Right ventricle myocardium superior (tissue), 1 donor: Measurements from ENCODE around the gene TRPV6. TPM values are rescaled to one million over a fixed set of nuclear protein-coding genes. Genes with fewer than 3 reads are reported as not detected.

Experiments
- ATAC-seq: fragments of 200-7000 bp; cut with Tn5 transposase; one replicate; pipeline ENCODE4 v1.9.1; 2020; ENCODE audit warnings: mild to moderate bottlenecking; ENCODE audit not compliant: poor library complexity
- DNase-seq: peaks from one replicate; pipeline ENCODE4 v3.0.0-alpha.2; 2020
- intact Hi-C: fragments of 100-400 bp; cut with DNase I; formaldehyde crosslinking; loops from one replicate; pipeline ENCODE4 v1.11.2; 2022
- total RNA-seq: library from RNA; stranded (reverse); fragmentation: NEBNext Ultra II Directional; extraction: Animal tissue kit (Norgen Biotek cat#: 25700); gene quantifications from one replicate; pipeline ENCODE4 v1.2.1, GENCODE V29; 2021
- donor health status: DM: no; HTN: yes; CAD: no; lungs with severe emphysema.

The TRPV6 gene
- total RNA-seq, 1 donor from 2014 or later, result not detected

DNA sequence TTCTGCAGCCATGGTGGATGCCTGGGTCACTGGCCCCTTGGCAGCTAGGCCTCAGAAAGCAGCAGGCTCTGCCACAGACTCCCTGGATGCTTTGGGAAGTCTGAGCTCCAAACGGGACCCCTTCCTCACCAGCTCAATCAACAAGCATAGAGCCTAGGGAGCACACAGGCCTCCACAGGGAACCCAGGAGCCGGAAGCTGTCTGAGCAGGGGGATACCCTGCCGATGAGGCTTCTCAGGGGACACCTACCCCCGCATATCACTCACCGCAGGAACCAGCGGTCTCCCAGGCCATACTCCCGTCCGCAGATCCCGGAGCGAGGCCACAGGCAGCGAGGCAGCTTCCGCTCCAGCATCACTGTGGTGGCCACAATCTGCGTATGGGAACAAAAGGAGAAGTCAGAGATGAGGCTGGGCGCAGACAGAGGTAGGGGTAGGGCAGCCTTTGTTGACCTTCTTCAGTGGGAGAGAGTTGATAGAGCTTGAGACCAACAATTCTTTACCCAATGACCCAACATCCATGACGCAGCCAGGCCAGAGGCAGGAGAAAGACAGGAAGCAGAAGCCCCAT lies 13.4 kb downstream of the TRPV6 start:
- DNase-seq (no peak), ATAC-seq (no peak)
- intact Hi-C loops, result no loop called here

DNA sequence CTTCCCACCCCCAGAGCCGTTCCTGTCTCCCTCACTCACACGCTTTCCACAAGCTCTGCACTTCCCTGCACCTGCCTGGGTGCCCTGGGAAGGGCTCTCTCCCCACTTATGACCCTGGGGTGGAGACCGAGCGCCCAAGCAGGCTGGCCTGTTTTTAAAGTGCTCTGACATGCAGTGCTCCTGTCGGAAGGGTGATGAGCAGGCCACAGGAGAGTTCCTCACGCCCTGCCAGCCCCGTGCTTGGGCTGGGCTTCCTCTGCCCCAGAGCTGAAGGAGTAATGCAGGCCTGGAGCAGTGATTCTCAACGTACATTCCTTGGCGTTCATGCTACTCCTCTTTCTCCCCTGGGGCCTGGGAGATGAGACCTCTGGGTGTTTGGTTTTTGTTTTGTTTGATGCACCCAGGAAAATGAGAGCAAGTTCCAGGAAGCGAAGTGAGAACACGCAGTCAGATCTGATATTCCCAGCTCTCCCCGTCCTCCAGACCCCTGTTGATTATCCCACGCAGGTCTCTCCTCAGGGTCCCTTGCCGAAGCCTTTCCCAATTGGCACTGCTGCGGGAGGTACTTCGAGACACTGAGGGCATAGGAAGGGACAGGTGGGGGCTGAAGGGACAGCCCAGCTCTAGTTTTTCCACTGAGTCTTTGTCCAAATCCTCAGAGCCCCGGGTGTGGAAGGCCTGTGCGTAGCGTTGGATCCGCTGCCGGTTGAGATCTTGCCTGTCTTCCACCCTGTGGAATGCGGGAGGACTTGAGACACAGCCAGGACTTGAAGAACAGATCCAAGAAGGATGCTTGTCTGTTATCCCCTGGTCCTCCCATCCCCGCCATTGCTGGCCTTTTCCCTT lies 14.1 kb downstream of the TRPV6 start:
- ATAC-seq (no peak), DNase-seq (no peak)
- intact Hi-C loops, result no loop called here

DNA sequence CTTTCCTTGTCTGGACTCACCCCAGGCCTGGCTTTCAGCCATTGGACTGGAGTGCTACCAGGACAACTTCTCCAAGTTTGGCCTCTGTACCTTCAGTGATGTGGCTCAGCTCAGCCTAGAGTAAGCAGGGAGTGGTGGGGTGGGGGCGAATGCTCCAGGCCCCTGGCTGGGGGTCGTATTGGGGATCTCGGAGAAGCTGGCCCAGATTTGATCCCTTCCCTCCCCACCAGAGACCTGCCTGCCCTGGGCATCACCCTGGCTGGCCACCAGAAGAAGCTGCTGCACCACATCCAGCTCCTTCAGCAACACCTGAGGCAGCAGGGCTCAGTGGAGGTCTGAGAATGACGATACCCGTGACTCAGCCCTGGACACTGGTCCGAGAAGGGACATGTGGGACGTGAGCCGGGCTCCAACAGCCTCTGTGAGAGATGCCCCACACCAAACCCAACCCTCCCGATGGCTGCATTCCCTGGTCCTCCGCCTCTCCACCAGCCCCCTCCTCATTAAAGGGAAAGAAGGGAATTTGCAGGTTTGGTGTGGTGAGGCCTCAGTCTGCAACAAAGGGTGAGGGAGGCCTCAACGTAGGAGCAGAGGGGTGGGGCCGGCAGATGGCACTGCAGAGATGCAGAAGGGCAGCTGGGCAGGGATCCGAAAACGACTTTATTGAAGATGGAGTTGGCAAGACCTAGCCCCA lies 14.8 kb downstream of the TRPV6 start:
- intact Hi-C loops, result no loop called here
- DNase-seq, result no peak
- no peak for ATAC-seq

DNA sequence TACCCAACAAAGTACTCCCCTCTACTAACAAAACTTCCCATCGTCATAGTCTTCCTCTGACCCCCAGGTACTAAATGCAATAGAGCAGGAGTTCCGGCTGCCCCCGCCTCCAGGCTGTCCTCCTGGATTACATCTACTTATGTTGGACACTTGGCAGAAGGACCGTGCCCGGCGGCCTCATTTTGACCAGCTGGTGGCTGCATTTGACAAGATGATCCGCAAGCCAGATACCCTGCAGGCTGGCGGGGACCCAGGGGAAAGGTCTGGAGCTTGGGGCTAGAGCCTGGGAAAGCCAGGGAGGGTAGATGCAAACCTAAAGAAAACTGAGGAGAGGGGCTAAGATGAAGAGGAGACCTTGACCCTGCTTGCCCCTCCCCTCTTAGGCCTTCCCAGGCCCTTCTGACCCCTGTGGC lies 15.4 kb downstream of the TRPV6 start:
- intact Hi-C loops, result no loop called here
- DNase-seq (no peak), ATAC-seq (no peak)

DNA sequence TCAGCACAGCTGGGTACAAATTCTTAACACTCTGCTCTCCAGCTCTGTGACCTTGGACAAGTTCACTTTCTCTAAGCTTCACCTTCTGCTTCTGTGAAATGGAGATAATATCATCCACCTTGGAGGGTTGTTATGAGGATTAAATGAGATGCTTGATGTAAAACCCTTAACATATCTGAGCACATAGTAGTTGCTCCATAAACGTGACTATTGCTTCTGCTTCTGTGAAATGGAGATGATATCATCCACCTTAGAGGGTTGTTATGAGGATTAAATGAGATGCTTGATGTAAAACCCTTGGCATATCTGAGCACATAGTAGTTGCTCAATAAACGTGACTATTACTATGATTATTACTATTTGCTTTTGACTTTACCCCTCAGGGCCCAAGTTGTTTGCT lies 16.1 kb downstream of the TRPV6 start:
- intact Hi-C loops, result no loop called here
- DNase-seq (no peak), ATAC-seq (no peak)

DNA sequence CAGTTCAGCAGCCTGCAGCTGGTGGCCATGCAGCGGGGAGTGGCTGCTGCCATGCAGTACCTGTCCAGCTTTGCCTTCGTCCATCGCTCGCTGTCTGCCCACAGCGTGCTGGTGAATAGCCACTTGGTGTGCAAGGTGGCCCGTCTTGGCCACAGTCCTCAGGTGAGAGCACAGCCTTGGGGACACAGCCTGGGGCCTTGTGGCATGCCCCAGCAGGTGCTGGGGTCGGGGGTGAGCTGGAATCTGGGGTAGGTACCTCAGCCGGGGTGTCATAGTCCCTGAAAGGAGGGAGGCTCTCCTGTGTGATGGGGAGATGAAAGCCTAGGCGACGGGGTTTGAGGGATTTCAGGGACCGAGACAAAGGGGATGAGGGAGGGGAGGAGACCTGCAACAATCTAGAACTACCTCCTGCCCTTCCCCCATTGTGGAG lies 16.5 kb downstream of the TRPV6 start:
- no peak for ATAC-seq
- intact Hi-C loops, result no loop called here
- DNase-seq, result no peak

DNA sequence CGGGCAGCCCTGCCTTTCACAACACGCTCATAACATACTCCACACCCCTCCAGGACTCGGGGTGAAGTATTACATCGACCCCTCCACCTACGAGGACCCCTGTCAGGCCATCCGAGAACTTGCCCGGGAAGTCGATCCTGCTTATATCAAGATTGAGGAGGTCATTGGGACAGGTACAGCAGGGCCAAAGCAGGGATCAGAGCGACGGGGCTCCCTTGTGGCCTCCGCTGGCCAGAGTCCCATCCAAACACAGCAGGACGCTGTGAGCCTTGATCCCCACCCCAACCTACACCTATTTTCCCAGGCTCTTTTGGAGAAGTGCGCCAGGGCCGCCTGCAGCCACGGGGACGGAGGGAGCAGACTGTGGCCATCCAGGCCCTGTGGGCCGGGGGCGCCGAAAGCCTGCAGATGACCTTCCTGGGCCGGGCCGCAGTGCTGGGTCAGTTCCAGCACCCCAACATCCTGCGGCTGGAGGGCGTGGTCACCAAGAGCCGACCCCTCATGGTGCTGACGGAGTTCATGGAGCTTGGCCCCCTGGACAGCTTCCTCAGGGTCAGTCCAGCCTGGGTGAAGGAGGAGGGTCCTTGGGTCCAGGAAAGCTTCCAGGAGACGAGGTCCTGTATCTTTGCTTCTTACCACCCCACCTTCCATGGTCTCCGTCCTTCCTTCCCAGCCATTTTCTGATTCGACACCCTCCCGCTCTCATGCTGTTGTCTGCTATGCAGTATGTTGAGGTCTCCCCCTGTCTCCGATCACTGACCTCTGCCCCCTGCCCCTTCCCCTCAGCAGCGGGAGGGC lies 17.2 kb downstream of the TRPV6 start:
- intact Hi-C loops, result no loop called here
- no peak for DNase-seq
- no peak for ATAC-seq

DNA sequence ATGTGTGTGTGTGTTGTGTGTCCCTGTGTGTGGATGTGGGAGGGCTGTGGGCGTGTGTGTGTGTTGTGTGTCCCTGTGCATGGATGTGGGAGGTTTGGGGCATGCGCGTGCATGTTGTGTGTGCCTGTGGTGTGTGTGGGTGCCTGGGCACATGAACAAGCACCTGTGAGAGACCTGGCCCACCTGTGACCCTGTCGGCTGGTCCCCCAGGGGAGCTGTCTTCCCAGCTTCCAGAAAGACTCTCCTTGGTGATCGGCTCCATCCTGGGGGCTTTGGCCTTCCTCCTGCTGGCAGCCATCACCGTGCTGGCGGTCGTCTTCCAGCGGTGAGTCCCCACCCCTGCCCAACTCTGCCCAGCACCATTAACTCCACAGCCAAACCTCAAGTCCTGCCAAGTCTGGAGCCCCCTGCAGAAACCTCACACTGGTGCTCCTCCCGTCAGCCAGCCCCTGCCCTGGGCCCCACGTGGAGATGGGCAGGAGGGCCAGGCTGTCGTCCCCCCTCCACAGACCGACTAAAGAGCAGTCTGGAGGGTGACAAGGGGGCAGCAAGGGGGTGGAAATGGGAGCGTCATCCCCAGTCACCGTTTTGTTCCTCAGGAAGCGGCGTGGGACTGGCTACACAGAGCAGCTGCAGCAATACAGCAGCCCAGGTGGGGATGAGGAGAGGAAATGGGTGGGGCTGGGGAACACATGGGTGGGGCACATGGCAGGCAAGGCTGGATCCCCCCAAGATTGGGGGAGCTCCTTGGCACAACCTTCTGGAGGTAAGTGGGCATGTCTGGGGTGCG lies 18.0 kb downstream of the TRPV6 start:
- no peak for DNase-seq
- no peak for ATAC-seq
- intact Hi-C loops, result no loop called here

DNA sequence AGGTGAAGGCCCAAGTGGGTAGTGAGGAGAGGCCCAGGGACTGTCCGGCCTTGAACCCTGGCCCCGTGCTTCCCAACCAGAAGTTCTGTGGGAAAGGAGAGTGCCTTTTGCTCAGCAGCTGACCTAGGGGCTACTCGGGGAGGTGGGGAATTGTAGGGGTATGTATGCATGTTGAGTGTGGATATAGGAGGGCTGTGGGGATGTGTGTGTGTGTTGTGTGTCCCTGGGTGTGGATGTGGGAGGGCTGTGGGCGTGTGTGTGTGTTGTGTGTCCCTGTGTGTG lies 18.5 kb downstream of the TRPV6 start:
- ATAC-seq (no peak), DNase-seq (no peak)

DNA sequence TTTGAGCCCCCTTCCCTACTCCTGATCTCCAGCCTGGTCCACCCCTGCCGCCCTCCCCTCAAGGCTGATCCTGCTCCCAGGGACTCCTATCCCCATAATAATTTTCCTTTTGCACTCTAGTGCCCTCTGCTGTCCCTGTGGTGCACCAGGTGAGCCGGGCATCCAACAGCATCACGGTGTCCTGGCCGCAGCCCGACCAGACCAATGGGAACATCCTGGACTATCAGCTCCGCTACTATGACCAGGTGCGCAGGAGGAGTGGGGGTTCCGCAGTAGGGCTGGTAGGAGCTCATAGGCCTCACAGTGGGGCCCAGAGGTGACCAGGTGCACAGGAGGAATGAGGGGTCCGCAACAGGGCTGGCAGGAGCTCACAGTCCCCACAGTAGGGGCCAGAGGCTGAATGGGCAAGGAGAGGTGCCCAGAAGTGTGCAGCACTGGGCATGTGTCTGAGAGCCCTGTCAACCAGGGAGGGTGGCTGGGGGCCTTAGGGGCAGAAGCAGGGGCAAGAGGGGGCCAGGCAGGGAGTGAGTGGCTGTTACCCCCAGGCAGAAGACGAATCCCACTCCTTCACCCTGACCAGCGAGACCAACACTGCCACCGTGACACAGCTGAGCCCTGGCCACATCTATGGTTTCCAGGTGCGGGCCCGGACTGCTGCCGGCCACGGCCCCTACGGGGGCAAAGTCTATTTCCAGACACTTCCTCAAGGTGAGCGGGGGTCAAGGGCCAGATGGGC lies 19.0 kb downstream of the TRPV6 start:
- peak; percentile 76 for ATAC-seq
- DNase-seq, result no peak
- intact Hi-C loops, result no loop called here

More for the DNA sequence above, 18.5 kb downstream of the TRPV6 start:
- intact Hi-C loops, result no loop called here

DNA sequence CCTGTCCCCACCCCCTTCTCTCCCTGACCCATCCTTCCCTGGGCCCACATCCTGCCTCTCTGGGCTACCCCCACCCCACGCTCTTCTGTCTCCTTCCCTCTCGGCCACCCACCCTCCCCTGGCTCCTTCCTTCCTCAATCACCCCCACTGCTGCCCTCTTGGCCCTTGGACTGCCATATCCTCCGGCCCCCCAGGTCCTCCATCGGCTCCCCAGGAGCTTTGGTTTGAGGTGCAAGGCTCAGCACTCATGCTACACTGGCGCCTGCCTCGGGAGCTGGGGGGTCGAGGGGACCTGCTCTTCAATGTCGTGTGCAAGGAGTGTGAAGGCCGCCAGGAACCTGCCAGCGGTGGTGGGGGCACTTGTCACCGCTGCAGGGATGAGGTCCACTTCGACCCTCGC lies 19.8 kb downstream of the TRPV6 start:
- intact Hi-C loops, result no loop called here
- ATAC-seq (no peak), DNase-seq (no peak)

DNA sequence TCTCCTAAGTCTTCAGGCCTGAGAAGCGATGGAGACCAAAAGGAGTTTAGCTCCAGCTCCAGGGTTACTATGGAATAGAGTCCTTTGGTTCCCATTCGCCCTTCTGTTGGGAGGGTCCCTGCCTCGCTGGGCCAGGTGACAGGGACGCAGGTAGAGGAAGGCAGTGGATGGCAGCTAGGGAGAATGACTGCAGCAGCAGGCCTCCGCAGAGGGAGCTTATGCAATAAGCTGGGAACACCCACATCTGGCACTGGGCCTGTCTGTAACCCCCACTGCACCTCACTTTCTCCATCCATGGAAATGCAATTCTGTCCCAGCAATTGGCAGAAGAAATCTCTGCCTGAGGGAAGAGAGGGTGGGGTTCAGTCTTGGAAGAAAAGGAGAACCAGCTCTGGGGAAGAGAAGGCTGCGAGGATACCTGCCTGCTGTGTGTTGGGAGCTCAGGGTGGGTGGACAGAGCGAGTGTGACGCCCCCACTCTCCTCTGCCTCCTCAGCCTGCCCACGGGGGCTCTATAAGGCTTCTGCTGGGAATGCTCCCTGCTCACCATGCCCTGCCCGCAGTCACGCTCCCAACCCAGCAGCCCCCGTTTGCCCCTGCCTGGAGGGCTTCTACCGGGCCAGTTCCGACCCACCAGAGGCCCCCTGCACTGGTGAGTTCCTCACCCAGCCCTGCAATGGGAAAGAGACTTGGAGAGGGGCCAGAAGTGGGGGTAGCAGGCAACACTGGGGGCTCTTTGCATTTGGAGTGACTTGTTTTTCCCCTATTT lies 20.4 kb downstream of the TRPV6 start:
- intact Hi-C loops, result no loop called here
- DNase-seq (no peak), ATAC-seq (no peak)

DNA sequence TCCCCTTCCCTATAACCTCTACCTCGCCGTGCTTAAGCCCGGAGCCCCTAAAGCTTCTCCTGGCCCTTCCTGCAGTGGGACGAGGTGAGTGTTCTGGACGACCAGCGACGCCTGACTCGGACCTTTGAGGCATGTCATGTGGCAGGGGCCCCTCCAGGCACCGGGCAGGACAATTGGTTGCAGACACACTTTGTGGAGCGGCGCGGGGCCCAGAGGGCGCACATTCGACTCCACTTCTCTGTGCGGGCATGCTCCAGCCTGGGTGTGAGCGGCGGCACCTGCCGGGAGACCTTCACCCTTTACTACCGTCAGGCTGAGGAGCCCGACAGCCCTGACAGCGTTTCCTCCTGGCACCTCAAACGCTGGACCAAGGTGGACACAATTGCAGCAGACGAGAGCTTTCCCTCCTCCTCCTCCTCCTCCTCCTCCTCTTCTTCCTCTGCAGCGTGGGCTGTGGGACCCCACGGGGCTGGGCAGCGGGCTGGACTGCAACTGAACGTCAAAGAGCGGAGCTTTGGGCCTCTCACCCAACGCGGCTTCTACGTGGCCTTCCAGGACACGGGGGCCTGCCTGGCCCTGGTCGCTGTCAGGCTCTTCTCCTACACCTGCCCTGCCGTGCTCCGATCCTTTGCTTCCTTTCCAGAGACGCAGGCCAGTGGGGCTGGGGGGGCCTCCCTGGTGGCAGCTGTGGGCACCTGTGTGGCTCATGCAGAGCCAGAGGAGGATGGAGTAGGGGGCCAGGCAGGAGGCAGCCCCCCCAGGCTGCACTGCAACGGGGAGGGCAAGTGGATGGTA lies 21.5 kb downstream of the TRPV6 start:
- no peak for ATAC-seq

DNA sequence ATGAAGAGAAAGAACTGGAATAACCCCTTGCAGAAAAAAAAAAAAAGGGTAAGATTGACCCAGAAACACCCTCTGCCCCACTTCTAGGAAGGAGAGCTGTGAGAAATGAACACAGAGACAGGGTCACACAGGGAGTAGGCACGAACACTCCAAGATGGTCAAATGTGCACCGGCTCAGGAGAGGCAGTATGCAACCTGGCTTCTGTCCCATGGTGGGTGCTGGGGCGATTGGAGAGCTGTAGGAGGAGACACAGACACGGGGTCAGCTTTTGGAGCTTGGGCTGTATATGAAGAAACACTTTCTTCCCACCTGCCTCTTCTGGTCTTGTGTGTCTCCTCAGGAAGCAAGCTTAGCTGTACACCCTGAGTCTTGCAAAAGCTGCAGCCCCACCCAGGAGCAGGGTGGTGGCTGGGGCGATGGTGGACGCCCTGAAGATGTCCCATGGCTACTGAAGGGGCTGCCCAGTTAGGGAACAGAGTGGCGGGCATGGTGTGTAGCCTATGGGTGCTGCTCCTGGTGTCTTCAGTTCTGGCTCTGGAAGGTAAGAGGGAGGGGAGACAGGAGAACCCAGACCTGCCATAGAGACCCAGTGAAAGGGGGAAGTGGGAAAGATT lies 22.7 kb downstream of the TRPV6 start:
- DNase-seq (no peak), ATAC-seq (no peak)
- intact Hi-C loops, result no loop called here

More for the DNA sequence above, 21.5 kb downstream of the TRPV6 start:
- no peak for DNase-seq
- intact Hi-C loops, result no loop called here

DNA sequence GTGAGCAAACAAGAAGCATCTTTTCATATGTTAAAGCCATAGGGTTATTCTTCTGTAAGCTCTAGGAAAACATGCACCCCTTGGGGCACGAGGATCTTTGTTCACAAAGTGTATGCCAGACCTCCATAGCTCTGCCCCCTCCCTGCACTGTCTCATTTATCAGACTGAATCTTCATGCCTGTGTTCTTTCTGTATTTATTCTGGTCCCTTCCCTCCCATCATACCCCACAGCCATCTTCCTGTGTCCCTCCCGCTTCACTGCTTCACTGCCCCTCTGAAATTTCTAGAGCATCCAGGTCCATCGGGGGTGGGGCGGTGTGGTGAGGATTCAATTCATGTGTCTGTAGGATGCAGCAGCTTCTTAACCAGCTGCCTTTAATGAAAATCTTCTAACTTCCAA lies 23.2 kb downstream of the TRPV6 start:
- intact Hi-C loops, result no loop called here
- DNase-seq, result no peak
- ATAC-seq, result no peak

DNA sequence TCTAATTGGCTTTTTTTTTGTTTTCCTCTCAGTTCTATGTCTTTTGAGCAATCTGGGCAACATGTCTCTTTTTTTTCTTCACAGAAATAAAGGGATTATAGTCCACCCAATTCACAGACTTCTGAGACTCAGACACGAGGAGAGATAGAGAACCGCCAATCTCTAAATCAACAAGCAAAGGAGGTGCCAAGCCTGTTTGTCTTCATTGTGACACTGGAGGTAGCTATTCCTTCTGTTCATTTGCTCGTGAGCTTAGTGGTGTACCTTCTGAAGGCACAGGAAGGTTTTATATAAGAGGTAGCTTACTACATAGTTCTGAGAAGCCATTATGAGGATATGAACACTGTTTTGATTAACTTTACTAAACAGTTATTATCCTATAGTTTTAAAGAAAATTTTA lies 24.6 kb downstream of the TRPV6 start:
- DNase-seq, result no peak
- no peak for ATAC-seq
- intact Hi-C loops, result no loop called here
